Parathyroid adenoma (tissue), 2 donors: ENCODE results near the gene TRPV5.

Experiments
- H2AFZ ChIP-seq: fragments of 300-600 bp; sonication (generic); one replicate; pipeline ENCODE4 v1.7.0; 2017; ENCODE audit warnings: antibody characterized with exemption, mild to moderate bottlenecking
- H3K27ac ChIP-seq: fragments of 300-600 bp; sonication (generic); one replicate; pipeline ENCODE4 v1.7.0; 2017
- H3K27me3 ChIP-seq: fragments of 300-600 bp; sonication (generic); one replicate; pipeline ENCODE4 v1.7.0; 2017; ENCODE audit warnings: low read length; ENCODE audit not compliant: control insufficient read depth, insufficient read depth
- H3K36me3 ChIP-seq: fragments of 300-600 bp; sonication (generic); one replicate; pipeline ENCODE4 v1.7.0; 2017; ENCODE audit warnings: low read length; ENCODE audit not compliant: control insufficient read depth, insufficient read depth
- H3K4me1 ChIP-seq: fragments of 300-600 bp; sonication (generic); one replicate; pipeline ENCODE4 v1.7.0; 2017; ENCODE audit warnings: control low read depth
- H3K4me2 ChIP-seq: fragments of 300-600 bp; sonication (generic); one replicate; pipeline ENCODE4 v1.7.0; 2017; ENCODE audit warnings: low read length
- H3K4me3 ChIP-seq: fragments of 300-600 bp; sonication (generic); one replicate; pipeline ENCODE4 v1.7.0; 2017; ENCODE audit warnings: low read depth, low read length
- H3K79me2 ChIP-seq: fragments of 300-600 bp; sonication (generic); one replicate; pipeline ENCODE4 v1.7.0; 2017; ENCODE audit warnings: control low read depth
- H3K9ac ChIP-seq: fragments of 300-600 bp; sonication (generic); one replicate; pipeline ENCODE4 v1.7.0; 2017; ENCODE audit warnings: mild to moderate bottlenecking
- H3K9me3 ChIP-seq: fragments of 300-600 bp; sonication (generic); one replicate; pipeline ENCODE4 v1.7.0; 2017; ENCODE audit warnings: low read length; ENCODE audit not compliant: control insufficient read depth
- TF ChIP-seq, protein P1 (sequence below): fragments of 300-600 bp; sonication (generic); IDR thresholded peaks from one replicate; pipeline ENCODE4 v1.7.0; 2017; ENCODE audit warnings: antibody characterized with exemption, mild to moderate bottlenecking
- donor health status: primary hyperparathyroidism.

Gene TRPV5

DNA sequence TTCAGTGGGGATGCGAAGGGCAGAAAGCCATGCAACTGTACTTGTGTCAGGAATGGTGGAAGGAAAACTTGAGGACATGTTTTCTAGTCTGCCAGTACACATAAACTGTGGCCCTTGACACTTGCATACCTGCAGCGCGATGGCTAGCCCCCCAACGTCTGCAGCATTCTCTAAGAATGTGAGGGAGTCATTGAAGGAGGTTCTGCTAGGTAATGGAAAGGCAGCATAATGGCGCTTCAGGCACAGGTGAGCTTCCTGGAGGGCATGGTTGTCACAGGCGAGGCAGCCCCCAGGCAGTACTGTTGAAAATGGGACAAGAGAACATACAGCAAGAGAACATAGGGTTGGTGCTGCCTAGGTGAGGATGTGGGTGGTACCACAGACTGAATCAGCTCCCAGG, 9.2 kb upstream of the TRPV5 start:
- H3K4me2 ChIP-seq: no peak overlapping the region
- no peak overlapping the region for H3K27ac ChIP-seq
- TF ChIP-seq, protein P1, sequence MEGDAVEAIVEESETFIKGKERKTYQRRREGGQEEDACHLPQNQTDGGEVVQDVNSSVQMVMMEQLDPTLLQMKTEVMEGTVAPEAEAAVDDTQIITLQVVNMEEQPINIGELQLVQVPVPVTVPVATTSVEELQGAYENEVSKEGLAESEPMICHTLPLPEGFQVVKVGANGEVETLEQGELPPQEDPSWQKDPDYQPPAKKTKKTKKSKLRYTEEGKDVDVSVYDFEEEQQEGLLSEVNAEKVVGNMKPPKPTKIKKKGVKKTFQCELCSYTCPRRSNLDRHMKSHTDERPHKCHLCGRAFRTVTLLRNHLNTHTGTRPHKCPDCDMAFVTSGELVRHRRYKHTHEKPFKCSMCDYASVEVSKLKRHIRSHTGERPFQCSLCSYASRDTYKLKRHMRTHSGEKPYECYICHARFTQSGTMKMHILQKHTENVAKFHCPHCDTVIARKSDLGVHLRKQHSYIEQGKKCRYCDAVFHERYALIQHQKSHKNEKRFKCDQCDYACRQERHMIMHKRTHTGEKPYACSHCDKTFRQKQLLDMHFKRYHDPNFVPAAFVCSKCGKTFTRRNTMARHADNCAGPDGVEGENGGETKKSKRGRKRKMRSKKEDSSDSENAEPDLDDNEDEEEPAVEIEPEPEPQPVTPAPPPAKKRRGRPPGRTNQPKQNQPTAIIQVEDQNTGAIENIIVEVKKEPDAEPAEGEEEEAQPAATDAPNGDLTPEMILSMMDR: no peak
- no peaks in the 10 kb centered on the region for H3K27me3 ChIP-seq
- H3K4me3 ChIP-seq: no peak overlapping the region
- no peaks in the 10 kb centered on the region for H3K4me1 ChIP-seq
- H3K9ac ChIP-seq: no peak overlapping the region
- H3K36me3 ChIP-seq: no peaks in the 10 kb centered on the region
- no peaks in the 10 kb centered on the region for H3K79me2 ChIP-seq
- no peaks in the 10 kb centered on the region for H3K9me3 ChIP-seq
- no peak overlapping the region for H2AFZ ChIP-seq

DNA sequence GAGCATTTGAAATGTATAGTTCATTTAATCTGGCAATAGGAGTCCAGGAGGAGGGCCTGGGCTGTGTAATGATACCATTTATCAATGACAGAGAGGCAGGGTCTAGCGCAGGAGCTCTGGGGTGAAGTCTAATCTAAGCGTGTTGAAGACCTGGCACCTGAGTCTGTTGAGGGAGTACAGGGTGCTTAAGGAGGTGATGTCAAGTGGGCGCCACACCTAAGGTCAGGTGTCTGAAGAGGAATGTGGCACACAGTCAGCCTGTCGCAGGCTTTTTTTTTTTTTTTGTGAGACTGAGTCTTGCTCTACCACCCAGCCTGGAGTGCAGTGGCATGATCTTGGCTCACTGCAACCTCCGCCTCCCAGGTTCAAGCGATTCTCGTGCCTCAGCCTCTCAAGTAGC, 8.0 kb upstream of the TRPV5 start:
- no peak overlapping the region for H3K4me3 ChIP-seq
- no peaks in the 10 kb centered on the region for H3K4me1 ChIP-seq
- H3K36me3 ChIP-seq: no peaks in the 10 kb centered on the region
- H3K27ac ChIP-seq: no peak overlapping the region
- no peaks in the 10 kb centered on the region for H3K9me3 ChIP-seq
- H2AFZ ChIP-seq: no peak overlapping the region
- H3K4me2 ChIP-seq: no peak overlapping the region
- no peaks in the 10 kb centered on the region for H3K27me3 ChIP-seq
- TF ChIP-seq, protein P1: no peak
- H3K79me2 ChIP-seq: no peaks in the 10 kb centered on the region
- H3K9ac ChIP-seq: no peak overlapping the region

DNA sequence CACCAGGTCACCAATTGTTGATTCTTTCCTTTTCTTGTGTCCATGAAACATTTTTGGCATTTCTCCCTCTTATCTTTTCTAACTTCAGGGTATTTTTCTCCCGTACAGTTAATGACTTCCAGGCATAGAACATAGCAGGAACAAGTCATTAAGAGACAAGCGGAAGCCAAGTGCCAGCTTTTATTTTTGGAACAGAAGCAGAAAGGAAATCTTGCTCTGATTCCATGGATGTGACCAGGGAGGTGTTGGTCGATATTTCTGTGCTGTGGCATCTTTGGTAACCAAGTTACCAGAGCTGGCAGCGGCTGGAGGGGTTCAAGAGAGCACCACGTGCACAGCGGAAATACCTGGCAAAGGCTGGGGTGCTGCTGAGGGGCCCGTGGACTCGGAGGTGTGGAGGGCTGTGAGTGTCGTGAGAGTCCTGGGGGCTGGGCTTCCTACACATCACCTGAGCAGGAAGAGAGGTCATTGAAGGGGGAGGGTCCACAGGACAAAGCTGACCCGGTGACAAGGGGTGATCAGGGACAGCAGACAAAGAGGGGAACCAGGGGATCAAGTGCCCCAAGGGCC, 7.5 kb upstream of the TRPV5 start:
- Histone ChIP-seq H3K79me2 (no peaks in the 10 kb centered on the region), H3K27ac (no peak overlapping the region), H3K9me3 (no peaks in the 10 kb centered on the region), H3K36me3 (no peaks in the 10 kb centered on the region), H3K27me3 (no peaks in the 10 kb centered on the region), H3K4me1 (no peaks in the 10 kb centered on the region), H3K9ac (no peak overlapping the region), H2AFZ (no peak overlapping the region), H3K4me2 (no peak overlapping the region), H3K4me3 (no peak overlapping the region)
- TF ChIP-seq, protein P1: no peak

DNA sequence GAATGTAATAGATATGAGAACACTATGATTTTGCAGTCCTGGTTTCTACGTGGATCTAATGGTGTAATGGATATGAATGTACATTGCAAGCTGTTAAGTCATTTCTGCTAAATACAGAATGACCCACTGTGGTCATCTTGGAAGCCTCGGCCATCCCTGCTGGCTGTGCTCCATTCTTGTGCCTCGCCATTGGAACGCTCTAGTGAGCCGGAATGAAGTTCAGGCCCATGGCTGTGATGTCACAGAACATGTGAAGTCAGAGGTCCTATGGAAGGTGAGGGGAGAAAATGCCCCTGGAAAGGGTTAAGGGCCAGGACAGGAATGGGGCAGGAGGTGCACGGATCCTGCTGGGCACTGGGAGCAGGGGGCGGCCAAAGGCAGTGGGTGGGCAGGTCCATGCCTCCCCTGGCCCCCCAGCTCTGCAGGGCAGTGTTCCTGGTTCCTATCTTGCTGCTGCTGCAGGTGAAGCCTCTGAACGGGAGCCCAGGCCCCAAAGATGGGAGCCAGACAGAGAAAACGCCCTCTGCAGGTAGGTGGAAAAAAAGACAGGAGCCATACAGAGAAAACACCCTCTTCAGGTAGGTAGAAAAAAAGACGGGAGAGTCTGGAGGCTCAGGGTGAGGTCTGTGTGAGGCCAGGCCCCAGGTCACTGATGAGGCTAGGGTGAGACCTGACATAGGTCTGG, 5.8 kb upstream of the TRPV5 start, which contains the start of gene LLCFC1:
Gene LLCFC1 (plus strand): TSS at position 259 of the 685 bp plus-strand sequence. CDS start 138 bp downstream, at position 397.
- H3K4me2 ChIP-seq: no peak within 1 kb of the TSS
- H3K4me3 ChIP-seq: no peak within 1 kb of the TSS
- H3K4me1 ChIP-seq: peaks cover 6% of the 10 kb centered on the region
- no peak within 1 kb of the TSS for H3K27ac ChIP-seq
- H3K27me3 ChIP-seq: no peaks in the 10 kb centered on the region
- no peaks in the 10 kb centered on the region for H3K79me2 ChIP-seq
- H3K36me3 ChIP-seq: no peaks in the 10 kb centered on the region
- no peak within 1 kb of the TSS for H2AFZ ChIP-seq
- TF ChIP-seq, protein P1: peak; percentile 27
- no peak within 1 kb of the TSS for H3K9ac ChIP-seq
- H3K9me3 ChIP-seq: no peaks in the 10 kb centered on the region

DNA sequence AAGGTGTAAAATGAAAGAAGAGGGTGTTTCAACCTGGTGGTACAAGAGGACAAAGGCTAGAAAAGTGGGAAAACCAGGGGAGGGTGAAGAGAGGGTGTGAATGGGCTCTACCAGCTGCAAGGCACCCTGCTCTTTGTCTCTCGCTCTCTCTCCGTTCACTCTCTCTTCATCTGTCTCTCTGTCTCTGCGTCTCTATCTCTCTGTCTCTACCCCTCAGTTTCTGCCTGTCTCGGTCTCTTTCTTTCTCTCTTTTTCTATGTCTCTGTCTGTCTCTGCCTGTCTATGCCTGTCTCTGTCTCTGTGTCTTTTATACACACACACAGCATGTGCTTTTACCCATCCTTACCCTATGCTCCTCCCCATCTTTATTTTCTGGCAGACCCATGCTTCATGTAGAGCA, 5.1 kb upstream of the TRPV5 start:
- Histone ChIP-seq H3K27ac (no peak overlapping the region), H3K4me1 (peaks cover 6% of the 10 kb centered on the region)

More for the DNA sequence above, 5.1 kb upstream of the TRPV5 start:
- H3K4me3 ChIP-seq: no peak overlapping the region
- no peaks in the 10 kb centered on the region for H3K9me3 ChIP-seq
- no peaks in the 10 kb centered on the region for H3K79me2 ChIP-seq
- no peak overlapping the region for H3K4me2 ChIP-seq
- TF ChIP-seq, protein P1: no peak
- H2AFZ ChIP-seq: no peak overlapping the region
- no peaks in the 10 kb centered on the region for H3K27me3 ChIP-seq
- H3K9ac ChIP-seq: no peak overlapping the region
- H3K36me3 ChIP-seq: no peaks in the 10 kb centered on the region
